HG02938 (cell line): Measurements from ENCODE around the gene RBM47.
"Not testable (repeated sequence)": the region's sequence is repeated elsewhere in the genome, so short reads cannot be mapped to it uniquely, and the experiment has no call there.

Source experiments
- ATAC-seq: cut with Tn5 transposase; IDR thresholded peaks from one replicate; pipeline ENCODE4 v1.9.1; 2021; ENCODE audit warnings: mild to moderate bottlenecking, moderate library complexity; ENCODE audit not compliant: unreplicated experiment

RBM47 gene

DNA sequence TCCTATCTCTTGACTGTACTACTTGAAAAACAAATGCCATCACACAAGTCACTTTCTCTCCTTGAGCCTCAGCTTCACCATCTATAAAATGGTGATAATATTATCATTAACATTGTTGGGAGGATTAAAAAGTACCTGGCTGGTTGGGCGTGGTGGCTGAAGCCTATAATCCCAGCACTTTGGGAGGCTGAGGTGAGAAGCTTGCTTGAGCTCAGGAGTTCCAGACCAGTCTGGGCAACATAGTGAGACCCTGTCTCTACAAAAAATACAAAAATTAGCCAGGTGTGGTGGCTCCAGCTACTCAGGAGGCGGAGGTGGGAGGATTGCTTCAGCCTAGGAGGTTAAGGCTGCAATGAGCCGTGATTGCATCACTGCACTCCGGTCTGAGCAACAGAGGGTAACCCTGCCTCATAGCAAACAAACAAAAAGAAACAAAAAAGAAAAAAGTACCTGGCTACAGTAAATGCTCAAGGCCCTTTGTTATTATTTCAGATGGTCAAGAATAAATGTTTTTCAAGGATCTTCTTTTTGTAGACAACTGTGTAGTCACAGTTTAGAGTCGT, 174.2 kb downstream of the RBM47 start:
- no peak for ATAC-seq

DNA sequence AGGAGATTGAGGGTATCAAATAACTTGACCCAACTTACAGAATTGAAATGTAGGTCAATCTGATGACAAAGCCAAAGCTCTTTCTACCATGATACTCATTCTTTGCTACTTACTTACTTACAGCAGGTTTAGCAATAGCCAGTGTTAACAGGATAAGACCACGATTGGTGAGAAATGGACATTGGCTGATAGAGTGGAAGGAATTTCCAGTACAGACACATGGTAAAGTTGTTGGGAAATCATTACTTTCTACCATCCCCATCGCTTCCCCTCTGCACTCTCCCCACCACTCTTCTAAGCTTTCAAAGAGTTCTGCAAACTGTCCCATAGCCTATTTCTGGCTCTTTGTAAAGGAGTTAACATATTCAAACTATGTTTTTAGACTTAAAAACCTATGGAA, 174.8 kb downstream of the RBM47 start:
- ATAC-seq: no peak

DNA sequence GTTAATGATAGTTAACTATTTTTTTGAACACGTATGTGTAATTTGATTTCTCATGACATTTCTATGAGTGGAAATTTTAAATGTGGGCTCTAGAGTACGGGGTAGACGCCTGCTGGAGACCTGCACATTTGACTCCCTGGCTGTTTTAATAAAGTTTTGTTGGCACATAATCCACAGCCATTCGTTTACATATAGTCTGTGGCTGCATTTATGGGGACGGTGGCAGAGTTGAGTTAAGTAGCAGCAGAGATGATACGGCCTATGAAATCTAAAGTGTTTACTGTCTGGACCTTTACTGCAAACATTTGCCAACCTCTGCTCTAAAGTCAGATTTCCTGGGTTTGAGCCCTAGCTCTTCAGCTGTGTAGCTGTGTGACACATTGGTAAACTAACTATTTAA, 175.8 kb downstream of the RBM47 start:
- no peak for ATAC-seq

DNA sequence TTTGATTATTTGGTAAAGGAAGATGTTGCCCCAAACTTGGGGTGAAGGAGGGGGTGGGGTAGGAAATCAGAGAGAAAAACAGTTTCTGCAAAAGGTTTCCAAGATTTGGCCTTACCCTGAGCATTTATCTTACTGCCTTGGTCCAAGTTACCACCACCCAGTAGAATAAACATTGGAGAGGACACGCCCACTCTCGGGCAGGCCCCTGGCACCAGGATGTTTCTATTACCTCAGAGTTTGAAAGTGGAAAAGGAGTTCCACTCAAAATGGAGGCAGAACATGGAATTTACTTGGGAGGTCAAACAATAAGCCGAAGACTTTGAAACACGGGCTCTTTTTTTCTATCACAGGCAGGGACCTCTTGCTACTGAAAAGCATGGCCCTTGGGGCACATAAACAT, 180.8 kb downstream of the RBM47 start:
- ATAC-seq: no peak

DNA sequence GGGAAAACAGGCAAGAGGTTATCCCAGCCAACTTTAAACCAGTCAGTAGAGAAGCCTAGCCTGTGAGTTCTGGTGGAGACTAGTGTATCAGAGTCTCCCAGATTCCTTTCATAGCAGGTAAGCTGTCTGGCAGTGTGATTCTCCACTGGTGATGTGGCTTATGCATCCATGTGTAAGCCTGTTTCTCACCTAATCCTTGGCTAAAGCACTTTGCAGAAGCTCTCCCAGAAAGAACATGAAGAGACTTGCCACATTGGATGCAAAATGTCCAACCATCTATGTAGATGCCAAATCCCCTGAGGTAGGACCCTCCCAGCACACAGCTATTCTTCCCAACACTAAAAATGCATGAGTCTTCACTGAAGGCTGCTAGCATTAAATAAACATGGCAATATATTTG, 182.8 kb downstream of the RBM47 start:
- no peak for ATAC-seq

DNA sequence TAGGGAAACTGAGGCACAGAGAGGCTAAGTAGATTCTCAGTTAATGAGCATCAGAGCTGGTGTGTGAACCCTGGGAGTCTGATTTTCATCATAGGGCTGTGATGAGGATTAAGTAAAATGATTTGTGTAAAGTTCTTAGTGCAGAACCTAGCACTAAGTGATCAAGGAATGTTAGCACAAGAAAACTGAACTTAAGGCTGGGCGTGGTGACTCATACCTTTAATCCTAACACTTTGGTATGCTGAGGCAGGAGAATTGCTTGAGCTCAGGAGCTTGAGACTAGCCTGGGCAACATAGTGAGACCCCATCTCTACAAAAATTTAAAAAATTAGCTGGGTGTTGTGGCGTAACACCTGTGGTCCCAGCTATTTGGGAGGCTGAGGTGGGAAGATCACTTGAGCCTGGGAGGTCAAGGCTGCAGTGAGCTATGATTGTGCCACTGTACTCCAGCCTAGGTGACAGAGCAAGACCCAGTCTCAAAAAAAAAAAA, 183.4 kb downstream of the RBM47 start:
- ATAC-seq: not testable (repeated sequence)

DNA sequence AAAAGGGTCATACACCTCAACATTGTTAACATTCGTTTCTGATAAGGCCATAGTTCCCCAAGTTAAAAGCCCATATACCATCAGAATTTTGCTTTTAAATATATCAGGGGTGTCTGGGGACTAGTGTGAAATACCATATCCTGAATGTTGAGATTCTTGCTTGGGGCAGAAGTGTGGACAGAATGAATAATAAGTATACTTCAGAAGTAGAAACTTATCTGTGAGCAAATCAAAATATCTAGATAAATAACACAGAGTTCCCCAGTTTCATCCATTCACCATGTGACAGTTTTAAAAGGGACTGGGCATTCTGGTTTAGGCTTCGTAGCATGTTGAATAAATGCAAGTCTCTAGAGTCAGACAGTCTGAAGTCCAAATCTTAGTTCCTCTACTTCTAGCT, 184.0 kb downstream of the RBM47 start:
- ATAC-seq: no peak

DNA sequence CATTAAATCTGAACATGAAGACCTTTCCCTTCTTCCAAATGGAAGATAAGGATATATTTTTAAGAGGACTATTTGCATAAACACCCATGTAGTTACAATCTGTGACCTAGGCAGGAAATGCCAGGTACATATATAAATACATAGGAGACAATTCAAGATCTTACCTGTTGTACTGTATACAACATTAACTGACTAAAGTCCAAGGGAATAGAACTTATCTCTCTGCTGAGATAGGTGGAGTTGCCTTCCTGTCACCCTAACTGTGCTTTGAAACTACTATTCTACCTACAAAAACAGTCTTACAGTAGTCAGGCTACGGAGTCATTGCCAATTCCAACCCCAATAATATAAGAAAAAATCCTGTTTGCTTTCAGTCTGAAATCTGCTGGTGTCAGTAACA, 188.2 kb downstream of the RBM47 start:
- ATAC-seq: no peak

DNA sequence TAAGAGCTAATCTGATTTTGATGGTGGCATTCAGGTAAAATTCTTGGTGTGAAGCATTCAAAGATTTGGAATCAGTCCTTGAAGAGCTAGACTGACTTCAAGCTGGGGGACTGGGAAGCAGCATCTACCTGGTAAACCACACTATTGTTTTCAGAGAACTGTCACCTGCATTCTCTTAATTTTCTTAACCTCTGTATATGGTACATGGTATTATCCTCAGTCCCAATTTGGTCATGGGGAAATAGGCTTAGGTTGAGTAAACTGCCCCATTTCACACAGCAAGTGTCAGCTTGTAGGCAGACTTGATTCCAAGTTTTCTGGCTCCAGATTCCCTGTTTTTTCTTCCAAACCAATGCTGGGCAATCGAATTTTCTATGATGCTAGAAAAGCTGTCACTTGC, 190.1 kb downstream of the RBM47 start:
- no peak for ATAC-seq

DNA sequence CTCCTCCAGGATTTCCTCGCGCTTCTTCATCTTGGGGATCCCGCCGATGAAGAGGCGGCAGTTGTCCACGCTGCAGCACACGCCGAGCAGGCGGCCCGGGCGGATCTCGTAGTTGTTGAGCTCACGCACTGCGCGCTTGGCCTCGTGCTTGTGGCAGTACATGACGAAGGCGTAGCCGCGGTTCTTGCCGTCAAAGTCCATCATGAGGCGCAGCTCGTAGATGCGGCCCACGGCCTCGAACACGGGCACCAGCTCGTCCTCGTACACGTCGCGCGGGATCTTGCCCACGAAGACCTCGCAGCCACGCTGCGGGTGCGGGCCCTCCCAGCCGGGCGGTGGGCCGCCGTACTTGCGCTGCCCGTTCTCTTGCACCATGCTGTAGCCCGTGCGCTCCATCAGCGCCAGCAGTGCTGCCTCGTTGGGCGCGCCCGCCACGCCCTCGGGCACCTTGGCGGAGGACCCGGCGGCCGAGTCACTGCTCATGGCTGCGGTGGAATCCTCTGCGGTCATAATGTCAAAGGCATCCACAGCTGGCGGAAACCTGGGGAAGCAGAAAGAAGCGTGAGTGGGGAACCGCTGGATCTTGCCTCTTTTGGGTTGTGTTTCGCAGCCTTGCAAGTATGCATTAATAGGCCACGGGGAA, 191.2 kb downstream of the RBM47 start:
- ATAC-seq: no peak

DNA sequence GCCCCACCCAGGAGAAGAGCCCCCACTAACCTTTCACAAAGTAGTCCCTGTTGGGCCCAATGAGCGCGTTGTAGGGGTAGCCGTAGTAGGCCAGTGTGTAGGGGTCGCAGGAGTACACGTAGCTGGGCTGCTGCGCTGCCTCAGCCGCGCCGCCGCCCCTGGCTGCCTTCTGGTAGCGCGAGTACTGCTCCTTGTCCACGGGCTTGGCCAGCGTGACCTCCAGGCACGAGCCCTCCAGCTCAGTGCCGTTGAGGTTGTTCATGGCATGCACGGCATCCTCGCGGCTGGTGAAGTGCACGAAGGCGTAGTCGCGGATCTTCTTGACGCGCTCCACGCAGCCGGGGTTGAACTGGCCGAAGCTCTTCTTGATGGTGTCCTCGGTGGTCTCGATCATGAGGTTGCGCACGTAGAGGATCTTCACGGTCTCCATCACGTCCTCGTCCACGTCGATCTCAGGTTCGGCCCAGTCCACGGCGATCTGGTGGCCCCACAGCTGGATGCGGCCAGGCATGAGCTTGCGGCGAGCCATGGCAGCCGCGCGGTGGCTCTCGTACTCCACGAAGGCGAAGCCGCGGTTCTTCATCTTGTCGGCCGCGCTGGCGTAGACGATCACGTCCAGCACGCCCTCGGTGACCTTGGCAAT, 191.8 kb downstream of the RBM47 start:
- no peak for ATAC-seq

DNA sequence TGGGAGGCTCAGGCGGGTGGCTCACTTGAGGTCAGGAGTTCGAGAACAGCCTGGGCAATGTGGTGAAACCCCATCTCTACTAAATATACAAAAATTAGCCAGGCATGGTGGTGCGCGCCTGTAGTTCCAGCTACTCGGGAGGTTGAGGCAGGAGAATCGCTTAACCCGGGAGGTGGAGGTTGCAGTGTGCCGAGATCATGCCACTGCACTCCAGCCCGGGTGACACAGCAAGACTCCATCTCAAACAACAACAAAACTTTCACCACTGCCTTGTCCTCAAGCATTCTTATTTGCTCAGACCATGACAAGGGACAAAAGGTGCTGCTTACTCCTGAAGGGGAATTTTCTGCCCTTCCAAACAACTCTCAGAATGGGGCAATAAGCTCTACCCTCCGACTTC, 194.4 kb downstream of the RBM47 start:
- not testable (repeated sequence) for ATAC-seq

DNA sequence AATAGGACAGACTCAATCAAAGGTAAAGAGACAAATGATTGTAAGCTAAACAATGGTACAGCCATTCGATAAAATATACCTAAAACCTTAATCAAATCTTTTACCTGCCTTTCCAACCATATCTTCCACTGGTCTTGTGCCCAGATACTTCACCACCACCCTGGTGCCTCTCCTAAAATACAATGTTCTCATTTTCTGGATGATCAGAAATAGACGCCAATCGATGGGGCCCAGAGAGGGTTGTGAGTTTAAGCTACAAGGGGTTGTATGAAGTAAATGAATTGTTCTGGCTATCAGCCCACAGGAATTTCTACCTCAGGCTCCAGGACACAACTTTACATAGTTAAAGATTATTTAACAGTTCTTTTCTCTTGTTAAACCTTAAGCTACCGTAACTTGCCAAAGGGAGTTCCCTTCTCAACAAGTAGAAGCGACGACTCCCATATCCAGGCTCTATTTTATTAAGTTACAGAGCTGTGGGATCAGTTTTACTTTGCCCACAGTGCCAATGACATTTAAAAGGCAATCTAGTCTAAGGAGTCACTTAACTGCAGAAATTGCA, 195.5 kb downstream of the RBM47 start:
- ATAC-seq: no peak

DNA sequence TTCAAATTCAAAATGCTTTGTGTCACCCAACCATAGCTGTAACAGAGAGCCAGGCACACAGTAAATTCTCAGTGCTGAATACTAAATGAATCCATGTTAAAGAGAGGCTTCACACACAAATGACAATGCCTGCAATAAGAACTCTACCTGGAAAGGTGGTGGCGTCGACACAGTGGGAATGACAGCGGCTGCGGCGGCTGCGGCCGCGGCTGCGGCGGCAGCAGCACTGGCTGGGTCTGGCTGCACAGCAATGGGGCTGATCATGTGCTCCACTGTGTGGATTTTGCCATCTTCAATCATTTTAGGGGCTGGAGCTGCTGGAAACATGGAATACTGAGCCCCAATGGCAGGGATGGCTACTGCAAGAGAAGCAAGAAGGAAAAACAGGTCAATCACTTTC, 197.2 kb downstream of the RBM47 start:
- no peak for ATAC-seq

DNA sequence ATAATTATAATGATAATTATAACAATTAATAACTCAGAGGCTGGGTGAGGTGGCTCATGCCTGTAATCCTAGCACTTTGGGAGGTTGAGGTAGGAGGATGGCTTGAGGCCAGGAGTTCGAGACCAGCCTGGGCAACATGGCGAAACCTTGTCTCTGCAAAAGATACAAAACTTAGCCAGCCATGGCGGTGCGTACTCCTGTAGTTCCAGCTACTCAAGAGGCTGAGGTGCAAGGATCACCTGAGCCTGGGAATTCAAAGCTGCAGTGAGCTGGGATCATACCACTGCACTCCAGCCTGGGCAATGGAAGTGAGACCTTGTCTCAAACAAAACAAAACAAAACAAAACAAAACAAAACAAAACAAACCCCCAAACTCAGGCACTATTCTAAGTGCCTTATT, 201.8 kb downstream of the RBM47 start:
- not testable (repeated sequence) for ATAC-seq

DNA sequence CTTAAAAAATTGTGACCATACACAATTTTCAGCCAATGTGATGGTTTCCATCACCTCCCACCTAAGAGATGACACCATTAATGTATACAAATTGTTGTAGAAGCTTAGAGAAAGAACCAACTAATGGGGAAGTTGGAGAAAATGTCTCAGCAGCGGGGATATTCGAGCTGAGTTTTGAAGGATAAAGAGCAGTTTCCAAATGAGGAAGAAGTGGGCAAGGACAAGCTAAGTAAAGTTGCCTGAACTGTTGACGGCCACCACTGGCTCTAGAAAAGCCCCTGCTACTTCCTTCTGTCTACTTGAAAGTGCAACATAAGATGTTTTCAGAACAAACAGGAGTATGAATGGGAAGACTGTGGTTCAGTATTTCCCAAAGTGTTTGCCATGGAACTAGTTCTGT, 202.5 kb downstream of the RBM47 start:
- no peak for ATAC-seq

DNA sequence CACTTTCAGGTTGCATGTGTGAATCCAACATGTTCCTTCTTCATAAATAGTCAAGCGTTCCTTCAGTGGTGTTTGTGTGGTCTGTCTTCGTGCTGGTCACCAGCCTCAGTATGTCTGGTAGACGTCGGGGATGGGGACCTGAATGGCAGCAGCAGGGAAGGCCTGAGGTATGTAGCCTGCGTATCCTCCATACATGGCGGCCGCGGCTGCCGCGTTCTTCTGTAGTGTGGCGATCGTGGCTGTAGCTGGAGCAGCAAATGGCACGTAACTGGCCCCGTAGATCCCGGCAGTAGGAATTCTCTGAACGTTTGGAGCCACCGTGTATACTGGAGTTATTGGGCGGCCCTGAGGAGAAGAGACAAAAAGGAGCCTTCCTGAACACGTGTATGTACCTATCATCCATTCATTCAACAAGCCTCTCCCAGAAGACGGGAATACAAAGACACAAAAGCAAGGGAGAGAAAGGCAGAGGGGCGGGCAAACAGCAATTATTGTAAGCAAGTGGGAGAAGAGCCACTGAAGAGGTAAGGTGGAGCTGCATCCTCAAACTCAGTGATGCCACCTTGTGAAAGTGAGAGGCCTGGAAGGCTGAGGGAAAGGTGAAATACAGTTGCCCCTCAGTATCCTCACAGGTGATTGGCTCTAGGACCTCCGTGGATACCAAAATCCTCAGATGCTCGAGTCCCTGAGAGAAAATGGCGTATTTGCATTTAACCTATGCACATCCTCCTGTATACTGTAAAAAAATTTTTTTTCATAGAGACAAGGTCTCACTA, 203.7 kb downstream of the RBM47 start:
- ATAC-seq: no peak

DNA sequence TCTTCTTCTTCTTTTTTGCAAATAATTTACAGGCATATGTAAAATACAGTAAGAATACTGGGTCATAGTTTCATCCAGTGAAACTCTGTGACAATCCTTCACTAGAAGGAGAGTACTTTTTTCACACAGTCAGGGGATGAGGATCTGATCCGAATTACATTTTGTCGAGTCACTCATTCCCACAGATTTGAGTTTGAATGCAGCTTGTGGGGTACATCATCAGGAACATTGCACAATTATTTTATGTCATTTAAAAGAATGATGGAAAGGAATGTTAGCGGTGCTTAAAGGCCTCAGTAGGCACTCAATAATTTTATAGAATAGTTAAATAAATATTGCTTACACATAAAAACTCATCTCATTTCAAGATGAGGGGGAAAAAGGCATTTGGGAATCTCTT, 205.9 kb downstream of the RBM47 start:
- no peak for ATAC-seq

DNA sequence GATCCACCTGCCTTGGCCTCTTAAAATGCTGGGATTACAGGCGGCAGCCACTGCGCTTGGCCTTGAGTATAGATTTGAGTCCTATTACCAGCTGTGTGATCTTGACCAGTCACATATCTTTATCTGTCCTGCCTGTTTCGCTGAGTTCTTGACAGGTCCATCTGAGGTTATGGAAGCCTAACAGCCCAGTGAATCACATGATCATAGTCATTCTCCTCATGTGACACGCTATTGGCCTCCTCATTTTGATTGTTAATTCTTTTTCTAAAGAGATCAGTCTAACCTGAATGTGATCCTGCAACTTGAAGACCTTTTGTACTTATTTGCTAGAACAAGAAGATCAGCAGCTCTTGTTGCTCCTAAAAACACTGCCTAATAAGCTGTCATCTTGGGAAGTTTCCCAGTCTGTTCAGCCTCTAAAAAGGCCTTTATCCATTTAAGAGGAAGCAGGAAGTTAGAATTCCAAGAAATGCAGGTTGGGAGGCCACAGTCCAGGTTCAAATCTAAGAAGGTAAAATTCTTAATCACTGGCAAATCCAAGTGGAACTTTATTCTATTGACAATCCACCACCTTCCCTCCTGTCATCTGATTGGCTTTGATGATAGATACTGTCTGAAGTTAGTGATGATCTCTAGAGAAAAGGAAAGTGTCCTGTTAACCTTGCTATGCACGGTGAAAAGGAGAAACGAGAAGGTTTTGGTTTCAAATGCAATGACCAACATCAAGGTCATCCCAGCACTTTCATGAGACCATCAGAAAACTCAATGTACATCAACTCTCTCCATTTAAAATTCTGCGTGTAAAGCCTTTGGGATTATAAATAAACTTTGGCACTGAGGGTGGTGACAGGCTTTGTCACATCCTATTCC, 207.6 kb downstream of the RBM47 start:
- no peak for ATAC-seq

DNA sequence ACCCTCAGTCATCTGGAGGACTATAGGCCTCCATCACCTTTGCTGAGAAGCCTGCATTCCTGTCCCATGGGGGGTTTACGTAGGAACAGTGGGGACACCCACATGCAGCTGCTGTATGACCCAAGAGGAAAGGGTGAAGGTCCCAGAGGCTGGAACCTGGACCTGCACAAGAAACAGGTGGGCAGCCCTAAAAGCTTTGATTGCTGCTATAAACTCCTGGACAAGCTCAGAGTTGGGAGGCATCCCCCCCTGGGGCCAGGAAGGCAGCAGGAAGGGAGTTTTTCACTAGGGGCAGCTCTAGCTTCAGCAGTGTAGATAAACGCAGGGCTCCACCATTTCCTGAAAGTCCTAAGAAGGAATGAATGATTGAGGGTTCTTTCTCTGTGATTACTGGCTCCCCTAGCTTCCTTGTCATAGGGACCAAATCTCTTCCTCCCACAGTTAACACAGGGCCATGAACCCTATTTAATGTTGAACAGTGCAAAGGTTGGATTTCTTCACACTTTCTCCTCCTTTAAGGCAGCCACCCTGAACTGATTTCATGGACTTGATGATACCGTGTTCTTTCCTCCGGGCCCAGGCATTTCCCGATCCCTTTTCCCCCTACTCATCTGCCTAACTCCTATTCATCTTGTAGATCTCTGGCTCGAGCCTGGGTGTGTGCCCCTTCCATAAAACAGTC, 210.3 kb downstream of the RBM47 start:
- ATAC-seq: no peak
